Measurements from ENCODE around the gene GOLGA2.

The GOLGA2 gene

DNA sequence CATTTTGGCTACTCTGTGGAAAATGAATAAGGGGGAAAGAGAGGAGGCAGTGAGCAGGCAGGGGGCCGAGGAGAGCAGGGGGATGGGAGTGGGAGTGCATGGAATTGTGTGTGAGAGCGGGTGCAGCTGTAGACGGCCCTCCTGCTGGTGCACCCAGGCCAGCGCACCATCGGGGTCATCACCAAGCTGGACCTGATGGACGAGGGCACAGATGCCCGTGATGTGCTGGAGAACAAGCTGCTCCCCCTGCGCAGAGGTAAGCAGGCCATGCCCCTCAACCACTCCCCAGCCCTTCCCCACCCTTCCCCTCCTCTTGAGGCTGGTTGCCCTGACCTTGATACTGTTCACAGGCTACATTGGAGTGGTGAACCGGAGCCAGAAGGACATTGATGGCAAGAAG is 56.0 kb downstream of the GOLGA2 start:
- H3K36me3 ChIP-seq (ENCODE audit: insufficient read depth, insufficient read length, low read length): peaks cover 59% of the 10 kb centered on the region
- H3K4me1 ChIP-seq (ENCODE audit: insufficient read depth, insufficient read length): peaks cover 20% of the 10 kb centered on the region
- H3K27me3 ChIP-seq (ENCODE audit: insufficient read depth, insufficient read length): no peaks in the 10 kb centered on the region
- H3K9ac ChIP-seq (ENCODE audit: insufficient read length, low read depth): no peak overlapping the region
- no peaks in the 10 kb centered on the region for H3K9me3 ChIP-seq (ENCODE audit: insufficient read depth, low read length)
- DNase-seq (ENCODE audit: low read depth, low spot score): no peak
- H3K4me3 ChIP-seq (ENCODE audit: insufficient read length, low read depth): no peak overlapping the region
- TF ChIP-seq SUZ12 (IDR thresholded peaks at IDR 0.05; ENCODE audit: extremely low read depth, insufficient read depth, insufficient read length) (no peak), ZNF274 (IDR thresholded peaks at IDR 0.05; ENCODE audit: low read depth, low read length) (no peak), YY1 (IDR thresholded peaks at IDR 0.05; ENCODE audit: insufficient read depth, insufficient read length) (no peak)

GRCh38 chr9:128218518-128219389 is 57.1 kb downstream of the GOLGA2 start:
- Histone ChIP-seq H3K4me1 (ENCODE audit: insufficient read depth, insufficient read length) (peaks cover 23% of the 10 kb centered on the region), H3K27me3 (ENCODE audit: insufficient read depth, insufficient read length) (no peaks in the 10 kb centered on the region), H3K9me3 (ENCODE audit: insufficient read depth, low read length) (no peaks in the 10 kb centered on the region), H3K36me3 (ENCODE audit: insufficient read depth, insufficient read length, low read length) (peaks cover 59% of the 10 kb centered on the region), H3K4me3 (ENCODE audit: insufficient read length, low read depth) (no peak overlapping the region), H3K9ac (ENCODE audit: insufficient read length, low read depth) (no peak overlapping the region)
- no peak for TF ChIP-seq ZNF274 (IDR thresholded peaks at IDR 0.05; ENCODE audit: low read depth, low read length)
- peak; percentile 86 for DNase-seq (ENCODE audit: low read depth, low spot score)

DNA sequence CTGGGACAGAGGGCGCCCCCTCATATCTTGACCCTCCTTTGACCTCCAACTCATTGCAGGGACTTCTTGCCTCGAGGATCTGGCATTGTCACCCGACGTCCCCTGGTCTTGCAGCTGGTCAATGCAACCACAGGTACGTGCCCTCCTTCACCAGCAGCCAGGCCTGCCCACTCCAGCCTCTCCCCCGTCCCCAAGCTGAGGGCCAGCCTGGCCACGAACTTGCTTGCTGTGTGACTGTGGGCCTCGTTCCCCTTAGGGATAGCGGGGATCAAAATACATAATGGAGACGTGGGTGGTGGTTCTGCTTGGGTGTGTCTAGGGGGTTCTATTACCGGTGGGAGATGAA is 57.7 kb downstream of the GOLGA2 start:
- H3K9ac ChIP-seq (ENCODE audit: insufficient read length, low read depth): no peak overlapping the region
- no peak overlapping the region for H3K4me3 ChIP-seq (ENCODE audit: insufficient read length, low read depth)
- H3K9me3 ChIP-seq (ENCODE audit: insufficient read depth, low read length): no peaks in the 10 kb centered on the region
- no peak for DNase-seq (ENCODE audit: low read depth, low spot score)
- peaks cover 54% of the 10 kb centered on the region for H3K36me3 ChIP-seq (ENCODE audit: insufficient read depth, insufficient read length, low read length)
- peaks cover 26% of the 10 kb centered on the region for H3K4me1 ChIP-seq (ENCODE audit: insufficient read depth, insufficient read length)
- H3K27me3 ChIP-seq (ENCODE audit: insufficient read depth, insufficient read length): no peaks in the 10 kb centered on the region
- TF ChIP-seq YY1 (IDR thresholded peaks at IDR 0.05; ENCODE audit: insufficient read depth, insufficient read length) (no peak), SUZ12 (IDR thresholded peaks at IDR 0.05; ENCODE audit: extremely low read depth, insufficient read depth, insufficient read length) (no peak), ZNF274 (IDR thresholded peaks at IDR 0.05; ENCODE audit: low read depth, low read length) (no peak)

GRCh38 chr9:128216781-128217553 is 58.8 kb downstream of the GOLGA2 start:
- H3K9ac ChIP-seq (ENCODE audit: insufficient read length, low read depth): no peak overlapping the region
- no peak for TF ChIP-seq SUZ12 (IDR thresholded peaks at IDR 0.05; ENCODE audit: extremely low read depth, insufficient read depth, insufficient read length)
- no peak for TF ChIP-seq ZNF274 (IDR thresholded peaks at IDR 0.05; ENCODE audit: low read depth, low read length)
- TF ChIP-seq YY1 (IDR thresholded peaks at IDR 0.05; ENCODE audit: insufficient read depth, insufficient read length): no peak

GRCh38 chr9:128215491-128216409 is 60.1 kb downstream of the GOLGA2 start:
- Histone ChIP-seq H3K27me3 (ENCODE audit: insufficient read depth, insufficient read length) (no peaks in the 10 kb centered on the region), H3K4me3 (ENCODE audit: insufficient read length, low read depth) (no peak overlapping the region), H3K4me1 (ENCODE audit: insufficient read depth, insufficient read length) (peaks cover 21% of the 10 kb centered on the region), H3K9me3 (ENCODE audit: insufficient read depth, low read length) (no peaks in the 10 kb centered on the region), H3K36me3 (ENCODE audit: insufficient read depth, insufficient read length, low read length) (peaks cover 36% of the 10 kb centered on the region), H3K9ac (ENCODE audit: insufficient read length, low read depth) (no peak overlapping the region)
- TF ChIP-seq ZNF274 (IDR thresholded peaks at IDR 0.05; ENCODE audit: low read depth, low read length) (no peak), YY1 (IDR thresholded peaks at IDR 0.05; ENCODE audit: insufficient read depth, insufficient read length) (no peak), SUZ12 (IDR thresholded peaks at IDR 0.05; ENCODE audit: extremely low read depth, insufficient read depth, insufficient read length) (no peak)
- no peak for DNase-seq (ENCODE audit: low read depth, low spot score)

More at GRCh38 chr9:128216781-128217553, 58.8 kb downstream of the GOLGA2 start:
- DNase-seq (ENCODE audit: low read depth, low spot score): no peak
- peaks cover 22% of the 10 kb centered on the region for H3K4me1 ChIP-seq (ENCODE audit: insufficient read depth, insufficient read length)
- H3K36me3 ChIP-seq (ENCODE audit: insufficient read depth, insufficient read length, low read length): peaks cover 42% of the 10 kb centered on the region
- H3K4me3 ChIP-seq (ENCODE audit: insufficient read length, low read depth): no peak overlapping the region
- no peaks in the 10 kb centered on the region for H3K9me3 ChIP-seq (ENCODE audit: insufficient read depth, low read length)
- H3K27me3 ChIP-seq (ENCODE audit: insufficient read depth, insufficient read length): no peaks in the 10 kb centered on the region

- TF ChIP-seq ZNF274 (IDR thresholded peaks at IDR 0.05; ENCODE audit: low read depth, low read length) (no peak), SUZ12 (IDR thresholded peaks at IDR 0.05; ENCODE audit: extremely low read depth, insufficient read depth, insufficient read length) (no peak), YY1 (IDR thresholded peaks at IDR 0.05; ENCODE audit: insufficient read depth, insufficient read length) (no peak)
- Histone ChIP-seq H3K27me3 (ENCODE audit: insufficient read depth, insufficient read length) (no peaks in the 10 kb centered on the region), H3K36me3 (ENCODE audit: insufficient read depth, insufficient read length, low read length) (peaks cover 27% of the 10 kb centered on the region), H3K9me3 (ENCODE audit: insufficient read depth, low read length) (no peaks in the 10 kb centered on the region), H3K4me3 (ENCODE audit: insufficient read length, low read depth) (no peak overlapping the region), H3K4me1 (ENCODE audit: insufficient read depth, insufficient read length) (peaks cover 21% of the 10 kb centered on the region), H3K9ac (ENCODE audit: insufficient read length, low read depth) (no peak overlapping the region)
- DNase-seq (ENCODE audit: low read depth, low spot score): no peak
Measured at GRCh38 chr9:128214571-128215490, 61.0 kb downstream of the GOLGA2 start.

Data from NT2/D1 (cell line).